ENCODE data around the gene FAM117B. TPM values are rescaled to one million over a fixed set of nuclear protein-coding genes. Genes with fewer than 3 reads are reported as not detected.

Gene FAM117B
- polyA plus RNA-seq, 2 of the 4 experiments (the other 2 are of a cell fraction), result 3.6 TPM

GRCh38 chr2:202608142-202608852, 26.5 kb upstream of the FAM117B start:
- no peak overlapping the region for H3K4me2 ChIP-seq
- ATAC-seq, result no peak
- POLR2A ChIA-PET, result no interaction called here
- no peaks in the 10 kb centered on the region for H3K4me1 ChIP-seq
- no peak for DNase-seq (ENCODE audit: low read depth in 1 of 2, low spot score in 1 of 2)
- H3K9me3 ChIP-seq, result no peaks in the 10 kb centered on the region
- 95% methylated on average over 2 of the region's 2 CpGs for WGBS (ENCODE audit: missing lambda C conversion rate)
- no peak overlapping the region for H3K27ac ChIP-seq
- no peak for FAIRE-seq
- no peak for TF ChIP-seq RCOR1 (IDR thresholded peaks at IDR 0.05; ENCODE audit: low read depth, low read length)
- no peak for TF ChIP-seq KDM5A (IDR thresholded peaks at IDR 0.05)
- no peak for TF ChIP-seq EP300 (IDR thresholded peaks at IDR 0.05)
- TF ChIP-seq BCL3 (IDR thresholded peaks at IDR 0.05), result no peak
- TF ChIP-seq E2F6 (IDR thresholded peaks at IDR 0.05; ENCODE audit: borderline replicate concordance, low read depth), result no peak
- TF ChIP-seq CEBPB (IDR thresholded peaks at IDR 0.05), result no peak
- TF ChIP-seq TFCP2L1 (CRISPR knock-in tag; IDR thresholded peaks at IDR 0.05), result no peak
- TF ChIP-seq RAD21 (conservative IDR thresholded peaks at IDR 0.05 in 1 of 2, IDR thresholded peaks at IDR 0.05 in 1 of 2), result no peak
- TF ChIP-seq TP53 (CRISPR knock-in tag; IDR thresholded peaks at IDR 0.05), result no peak
- TF ChIP-seq RARB (CRISPR knock-in tag; IDR thresholded peaks at IDR 0.05), result no peak
- no peak for TF ChIP-seq HDAC2 (IDR thresholded peaks at IDR 0.05)
- TF ChIP-seq ZC3H11A (IDR thresholded peaks at IDR 0.05), result no peak
- H3K4me3 ChIP-seq, result no peak overlapping the region
- CTCF ChIA-PET, result interaction anchor here (1.0 kb wide), 1 partner anchor 20 kb away, joined by 3 read pairs; no protein-coding TSS in a partner anchor

GRCh38 chr2:202609381-202610145, 25.2 kb upstream of the FAM117B start:
- H3K4me2 ChIP-seq, result no peak overlapping the region

More at GRCh38 chr2:202609381-202610145, 25.2 kb upstream of the FAM117B start:
- FAIRE-seq (no peak), ATAC-seq (no peak), DNase-seq (ENCODE audit: low read depth in 1 of 2, low spot score in 1 of 2) (no peak)
- no peak overlapping the region for H3K4me3 ChIP-seq
- WGBS (ENCODE audit: missing lambda C conversion rate), result 52% methylated on average over 3 of the region's 3 CpGs
- no peaks in the 10 kb centered on the region for H3K9me3 ChIP-seq
- H3K4me1 ChIP-seq, result no peaks in the 10 kb centered on the region
- no peak for TF ChIP-seq JUNB (IDR thresholded peaks at IDR 0.05)
- no peak for TF ChIP-seq REST (IDR thresholded peaks at IDR 0.05)
- no peak for TF ChIP-seq MAZ (IDR thresholded peaks at IDR 0.05; ENCODE audit: borderline replicate concordance, low read depth, low read length)
- no peak for TF ChIP-seq HEYL (CRISPR knock-in tag; IDR thresholded peaks at IDR 0.05)
- no peak for TF ChIP-seq MAFK (IDR thresholded peaks at IDR 0.05; ENCODE audit: partially characterized antibody)
- no peak for TF ChIP-seq RFX5 (IDR thresholded peaks at IDR 0.05)
- TF ChIP-seq EP300 (IDR thresholded peaks at IDR 0.05), result no peak
- no peak for TF ChIP-seq EHF (CRISPR knock-in tag; IDR thresholded peaks at IDR 0.05)
- TF ChIP-seq SMC3 (IDR thresholded peaks at IDR 0.05), result no peak
- TF ChIP-seq HMGXB4 (CRISPR knock-in tag; IDR thresholded peaks at IDR 0.05; ENCODE audit: borderline replicate concordance), result no peak
- TF ChIP-seq HOXB5 (CRISPR knock-in tag; IDR thresholded peaks at IDR 0.05), result no peak
- no peak for TF ChIP-seq RARB (CRISPR knock-in tag; IDR thresholded peaks at IDR 0.05)
- no peak for TF ChIP-seq HOXA7 (CRISPR knock-in tag; IDR thresholded peaks at IDR 0.05)
- no peak for TF ChIP-seq FOSL2 (IDR thresholded peaks at IDR 0.05)
- no peak for TF ChIP-seq FOSL2 (CRISPR knock-in tag; IDR thresholded peaks at IDR 0.05)
- TF ChIP-seq CHD4 (IDR thresholded peaks at IDR 0.05; ENCODE audit: borderline replicate concordance), result no peak
- no peak for TF ChIP-seq CHD2 (IDR thresholded peaks at IDR 0.05; ENCODE audit: low read length, partially characterized antibody)
- TF ChIP-seq USF2 (IDR thresholded peaks at IDR 0.05), result no peak
- no peak for TF ChIP-seq NFE2L2 (conservative IDR thresholded peaks at IDR 0.05; ENCODE audit: low read length)
- TF ChIP-seq NPAS2 (CRISPR knock-in tag; IDR thresholded peaks at IDR 0.05; ENCODE audit: borderline replicate concordance), result no peak
- ChIA-PET CTCF (interaction anchor here (1.2 kb wide), 1 partner anchor 261 kb away, joined by 3 read pairs; no protein-coding TSS in a partner anchor), POLR2A (no interaction called here)
- no peak overlapping the region for H3K27ac ChIP-seq
